Right forelimb (tissue), 1 donor: ENCODE measurements around the gene SLC39A11.
"Not testable (repeated sequence)": the region's sequence is repeated elsewhere in the genome, so short reads cannot be mapped to it uniquely, and the experiment has no call there.

Source experiments
- DNase-seq: peaks from one replicate; pipeline ENCODE4 v3.0.0-alpha.2; 2018

The SLC39A11 gene

GRCh38 chr17:73069841-73070240 is 22.6 kb downstream of the SLC39A11 start:
- DNase-seq, result no peak

- no peak for DNase-seq
Measured at GRCh38 chr17:73069164-73069770, 23.2 kb downstream of the SLC39A11 start.

GRCh38 chr17:73068322-73069153 is 23.9 kb downstream of the SLC39A11 start:
- DNase-seq, result no peak

GRCh38 chr17:73067699-73068098 is 24.8 kb downstream of the SLC39A11 start:
- DNase-seq, result not testable (repeated sequence)

GRCh38 chr17:73067075-73067474 is 25.4 kb downstream of the SLC39A11 start:
- no peak for DNase-seq

GRCh38 chr17:73066148-73066884 is 26.2 kb downstream of the SLC39A11 start:
- DNase-seq, result no peak

GRCh38 chr17:73065376-73065775 is 27.1 kb downstream of the SLC39A11 start:
- no peak for DNase-seq

GRCh38 chr17:73064084-73064938 is 28.2 kb downstream of the SLC39A11 start:
- DNase-seq, result no peak

- no peak for DNase-seq
Measured at GRCh38 chr17:73062726-73063125, 29.8 kb downstream of the SLC39A11 start.

GRCh38 chr17:73061161-73061560 is 31.3 kb downstream of the SLC39A11 start:
- no peak for DNase-seq

- no peak for DNase-seq
Measured at GRCh38 chr17:73060721-73061120, 31.8 kb downstream of the SLC39A11 start.

- not testable (repeated sequence) for DNase-seq
Measured at GRCh38 chr17:73059713-73060112, 32.8 kb downstream of the SLC39A11 start.

- no peak for DNase-seq
Measured at GRCh38 chr17:73058022-73058421, 34.5 kb downstream of the SLC39A11 start.

- DNase-seq, result no peak
Measured at GRCh38 chr17:73057196-73057595, 35.3 kb downstream of the SLC39A11 start.

- DNase-seq, result no peak
Measured at GRCh38 chr17:73052923-73053322, 39.6 kb downstream of the SLC39A11 start.

- no peak for DNase-seq
Measured at GRCh38 chr17:73050797-73051196, 41.7 kb downstream of the SLC39A11 start.

GRCh38 chr17:73048170-73048569 is 44.3 kb downstream of the SLC39A11 start:
- no peak for DNase-seq

GRCh38 chr17:73045724-73046123 is 46.8 kb downstream of the SLC39A11 start:
- no peak for DNase-seq

- no peak for DNase-seq
Measured at GRCh38 chr17:73043686-73044581, 48.6 kb downstream of the SLC39A11 start.

- peak; percentile 56 for DNase-seq
Measured at GRCh38 chr17:73042809-73043685, 49.4 kb downstream of the SLC39A11 start.

GRCh38 chr17:73042225-73042624 is 50.3 kb downstream of the SLC39A11 start:
- DNase-seq, result no peak
